GM12878 (cell line): ENCODE results near the gene ISG15. TPM values are rescaled to one million over a fixed set of nuclear protein-coding genes. Genes with fewer than 3 reads are reported as not detected.

Experiments used
- ATAC-seq: fragments of 200-7000 bp; cut with Tn5 transposase; 3 replicates; pipeline ENCODE4 v1.9.1; 2020; ENCODE audit warnings: mild to moderate bottlenecking, moderate library complexity
- BruUV-seq: library from RNA; stranded (reverse); fragments of 400-500 nt; replicated peaks from 2 replicates; lab custom pipeline; 2021; lab: Mats Ljungman, UMichigan
- CTCF ChIA-PET: fragments of 300-600 bp; sonication (Branson Sonifier 250); formaldehyde crosslinking; extraction: SDS; loops from one replicate; lab custom pipeline; 2021; ENCODE audit warnings: inconsistent platforms; lab: Yijun Ruan, JAX
- POLR2A ChIA-PET: fragments of 350-600 bp; formaldehyde crosslinking; extraction: SDS; loops from one replicate; lab custom pipeline; 2021; ENCODE audit warnings: inconsistent platforms; lab: Charles Lee
- RAD21 ChIA-PET: fragments of 300-600 bp; sonication (Branson Sonifier 250); formaldehyde crosslinking; loops from one replicate; lab custom pipeline; 2023; ENCODE audit warnings: antibody characterized with exemption; ENCODE audit not compliant: unreplicated experiment; lab: Charles Lee
- SMC1A ChIA-PET: fragments of 300-600 bp; sonication (Branson Sonifier 250); formaldehyde crosslinking; loops from one replicate; lab custom pipeline; 2023; ENCODE audit not compliant: unreplicated experiment, uncharacterized antibody; lab: Charles Lee
- DNase-seq: peaks from one replicate; pipeline ENCODE4 v3.0.0-alpha.2; 2011; ENCODE audit warnings: low read depth, low spot score
- FAIRE-seq: peaks from 3 replicates; lab custom pipeline; 2011; peaks lifted over from hg19 to GRCh38; lab: Jason Lieb, UNC
- H2AFZ ChIP-seq: 2 replicates; pipeline ENCODE4 v1.6.0; 2011; ENCODE audit warnings: low read depth, low read length, control low read depth; ENCODE audit not compliant: control insufficient read depth
- H3K27ac ChIP-seq: 2 replicates; pipeline ENCODE4 v1.5.1; 2011; ENCODE audit warnings: control low read depth; ENCODE audit not compliant: control insufficient read depth, insufficient read depth
- H3K27me3 ChIP-seq, 2 experiments: replicated peaks in 1 of 2; 2 replicates each; pipeline versions ENCODE4 v1.6.0 to v1.6.1; 2011; ENCODE audit warnings: low read length in 1 of 2; ENCODE audit not compliant: control insufficient read depth in 2 of 2, insufficient read depth in 2 of 2
- H3K36me3 ChIP-seq, 2 experiments: 2 replicates each; pipeline ENCODE4 v1.5.1; 2011; ENCODE audit warnings: low read length in 1 of 2; ENCODE audit not compliant: control insufficient read depth in 2 of 2, insufficient read depth in 2 of 2
- H3K4me1 ChIP-seq: 2 replicates; pipeline ENCODE4 v1.6.1; 2011; ENCODE audit warnings: mild to moderate bottlenecking, low read length, moderate library complexity, mixed read lengths; ENCODE audit not compliant: control insufficient read depth, insufficient read depth
- H3K4me2 ChIP-seq: 2 replicates; pipeline ENCODE4 v1.6.0; 2011; ENCODE audit warnings: control low read depth; ENCODE audit not compliant: control insufficient read depth, insufficient read depth
- H3K4me3 ChIP-seq: fragments of 200-600 bp; sonication (generic); 2 replicates; pipeline ENCODE4 v1.5.1; 2016
- H3K79me2 ChIP-seq: 2 replicates; pipeline ENCODE4 v1.6.0; 2011; ENCODE audit warnings: low read length; ENCODE audit not compliant: control insufficient read depth, insufficient read depth
- H3K9ac ChIP-seq: 2 replicates; pipeline ENCODE4 v1.8.0; 2011; ENCODE audit warnings: low read length, control low read depth, mixed read lengths; ENCODE audit not compliant: control insufficient read depth, insufficient read depth
- H3K9me3 ChIP-seq: replicated peaks from 3 replicates; pipeline ENCODE4 v1.5.1; 2011; ENCODE audit warnings: mild to moderate bottlenecking, low read length; ENCODE audit not compliant: control insufficient read depth, insufficient read depth
- H4K20me1 ChIP-seq: 2 replicates; pipeline ENCODE4 v1.6.0; 2011; ENCODE audit not compliant: control insufficient read depth, insufficient read depth
- BHLHE40 ChIP-seq, 2 experiments: fragments of 450-650 bp in 1 of 2; IDR thresholded peaks; 2 replicates each; pipeline ENCODE4 v1.6.1; 2011 to 2017; ENCODE audit warnings: low read depth in 2 of 2, borderline replicate concordance in 1 of 2, improper control_type of control experiment in 1 of 2, low read length in 1 of 2, mild to moderate bottlenecking in 1 of 2
- GATAD2B ChIP-seq: fragments of 450-650 bp; conservative IDR thresholded peaks from 2 replicates; pipeline ENCODE4 v1.6.1; 2017; ENCODE audit warnings: low read depth, mild to moderate bottlenecking, moderate library complexity
- HDGF ChIP-seq: fragments of 450-650 bp; IDR thresholded peaks from 2 replicates; pipeline ENCODE4 v1.6.1; 2016; ENCODE audit warnings: antibody characterized with exemption
- KLF5 ChIP-seq: fragments of 450-650 bp; IDR thresholded peaks from 2 replicates; pipeline ENCODE4 v1.6.1; 2014; ENCODE audit warnings: mild to moderate bottlenecking; ENCODE audit not compliant: partially characterized antibody
- NR2C2 ChIP-seq: IDR thresholded peaks from 2 replicates; pipeline ENCODE4 v1.6.1; 2011; ENCODE audit warnings: borderline replicate concordance, low read depth; ENCODE audit not compliant: control insufficient read depth, insufficient read length
- SREBF2 ChIP-seq: IDR thresholded peaks from 2 replicates; pipeline ENCODE4 v1.6.1; 2012; ENCODE audit warnings: mild to moderate bottlenecking, low read length
- YBX1 ChIP-seq: fragments of 450-650 bp; IDR thresholded peaks from 2 replicates; pipeline ENCODE4 v1.6.1; 2016; ENCODE audit warnings: antibody characterized with exemption
- ZBED1 ChIP-seq: IDR thresholded peaks from 2 replicates; pipeline ENCODE4 v1.6.1; 2016; ENCODE audit warnings: borderline replicate concordance
- ZZZ3 ChIP-seq: IDR thresholded peaks from 2 replicates; pipeline ENCODE4 v1.6.1; 2011; ENCODE audit warnings: low read depth; ENCODE audit not compliant: control insufficient read depth, insufficient read length
- WGBS: methylation state at CpG from one replicate; pipeline ENCODE4 v1.1.6; 2016; ENCODE audit warnings: low lambda C conversion rate; ENCODE audit not compliant: insufficient replicate concordance, insufficient coverage; ENCODE audit errors: missing lambda C conversion rate; 5-methylcytosine and 5-hydroxymethylcytosine counted together
- in situ Hi-C: fragments of 300-500 bp; cut with MboI; formaldehyde crosslinking; loops from 9 replicates; pipeline ENCODE4 v1.14.3; 2018; ENCODE audit warnings: mixed read lengths
- intact Hi-C: fragments of 100-400 bp; cut with micrococcal nuclease; formaldehyde crosslinking; loops from one replicate; pipeline ENCODE4 v1.14.2; 2022; ENCODE audit not compliant: unreplicated experiment
- polyA plus RNA-seq, 11 experiments: library from polyadenylated mRNA; depleted of rRNA in 4 of 11; unstranded in 6 of 11; stranded (reverse) in 5 of 11; fragments of >200 nt; fragmentation: Nextera tagmentation in 4 of 11; fragmentation: Illumina TruSeq in 1 of 11; extraction: Ambion mirVana in 4 of 11; extraction: Trizol in 1 of 11; gene quantifications; 1 replicate in 1 of 11; 2 replicates in 10 of 11; pipeline versions ENCODE4 v1.2.1 to v1.2.3, GENCODE V29; 2011 to 2016; ENCODE audit warnings: inconsistent platforms in 2 of 11, missing spikeins in 2 of 11, low read depth in 1 of 11
- total RNA-seq, 4 experiments: library from RNA; depleted of rRNA in 3 of 4; stranded (reverse); fragments of >200 nt in 3 of 4; fragmentation: Illumina TruSeq in 1 of 4; extraction: Trizol in 1 of 4; gene quantifications; 2 replicates each; pipeline versions ENCODE4 v1.2.1 to v1.2.3, GENCODE V29; 2013 to 2021
- TF ChIP-seq, protein P1 (sequence below), 3 experiments: IDR thresholded peaks in 2 of 3; conservative IDR thresholded peaks in 1 of 3; 2 replicates each; pipeline ENCODE4 v1.5.1; 2011; ENCODE audit warnings: low read depth in 3 of 3, low read length in 3 of 3, mild to moderate bottlenecking in 3 of 3, control low read depth in 2 of 3, moderate library complexity in 2 of 3, inconsistent platforms in 1 of 3, mixed read lengths in 1 of 3; ENCODE audit not compliant: control insufficient read depth in 2 of 3, insufficient read depth in 1 of 3; ENCODE audit errors: extremely low read depth in 1 of 3
- TF ChIP-seq, protein P2 (sequence below): fragments of 150-350 bp; IDR thresholded peaks from 2 replicates; pipeline ENCODE4 v1.6.1; 2016; ENCODE audit warnings: low read depth, low read length
- TF ChIP-seq, protein P3 (sequence below): IDR thresholded peaks from 2 replicates; pipeline ENCODE4 v1.6.1; 2011; ENCODE audit warnings: borderline replicate concordance, low read depth, mild to moderate bottlenecking, moderate library complexity, low read length; ENCODE audit not compliant: insufficient read depth, poor library complexity, severe bottlenecking
- TF ChIP-seq, protein P4 (sequence below): fragments of 450-650 bp; IDR thresholded peaks from 2 replicates; pipeline ENCODE4 v1.6.1; 2016; ENCODE audit warnings: mild to moderate bottlenecking

Gene ISG15
- total and polyA plus RNA-seq, 10 of the 15 experiments (the other 5 are each of a cell fraction or from before 2014, with no cell fraction given): 7.8 to 384 (median 274) TPM

DNA sequence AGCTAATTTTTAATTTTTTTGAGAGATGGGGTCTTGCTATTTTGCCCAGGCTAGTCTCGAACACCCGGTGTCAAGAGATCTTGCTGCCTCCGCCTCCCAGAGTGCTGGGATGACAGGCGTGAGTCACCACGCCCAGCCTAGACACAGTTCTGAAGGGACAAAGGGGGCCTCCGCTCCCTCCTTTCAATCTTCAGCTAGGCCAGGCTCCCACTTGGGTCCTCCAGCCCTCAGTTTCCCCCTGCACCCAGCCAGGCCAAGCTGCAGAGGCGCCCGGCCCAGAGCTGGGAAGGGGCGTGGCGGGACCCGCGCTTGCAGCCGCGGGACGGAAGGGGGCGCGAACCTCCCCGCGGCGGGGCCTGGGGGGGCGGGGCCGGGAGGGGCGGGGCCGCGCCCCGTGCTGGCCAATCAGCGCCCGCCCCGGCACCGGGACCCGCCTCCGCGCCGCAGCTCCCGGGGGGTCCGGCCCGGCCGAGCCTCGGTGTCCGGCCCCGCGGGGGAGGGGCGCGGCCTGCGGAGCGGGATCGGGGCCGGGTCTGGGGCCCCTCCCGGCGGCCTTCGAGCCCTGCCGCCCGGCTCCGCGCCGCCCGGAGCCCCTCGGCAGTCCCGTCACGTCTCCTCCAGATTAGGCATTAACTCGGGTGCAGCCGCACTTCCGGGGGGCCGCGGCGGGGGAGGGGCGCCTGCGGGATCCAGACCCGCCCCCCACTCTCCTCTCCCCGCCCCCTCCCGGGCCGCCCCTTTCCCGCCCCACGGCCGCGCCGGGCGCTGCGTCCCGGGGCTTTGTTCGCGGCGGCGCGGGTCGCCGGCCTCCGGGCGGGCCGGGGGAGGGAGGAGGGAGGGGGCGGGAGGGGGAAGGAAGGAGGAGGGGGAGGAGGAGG, 6.1 kb downstream of the ISG15 start:
- Histone ChIP-seq H3K9ac (peak overlapping the region; percentile 54; the same call in 1 of the 2 replicates), H3K36me3 (no peaks in the 10 kb centered on the region), H3K4me3 (no peak overlapping the region), H3K27ac (peak overlapping the region; percentile 65), H3K9me3 (no peaks in the 10 kb centered on the region), H3K4me1 (peaks cover 14% of the 10 kb centered on the region), H2AFZ (no peak overlapping the region; the same call in 1 of the 2 replicates), H3K79me2 (peaks cover 13% of the 10 kb centered on the region), H4K20me1 (no peaks in the 10 kb centered on the region), H3K27me3 (no peaks in the 10 kb centered on the region), H3K4me2 (no peak overlapping the region)
- CTCF ChIA-PET: interaction anchor here (0.8 to 7.4 kb wide), 8 partner anchors 13 to 352 kb away, joined by 3 to 68 read pairs (median 6); no protein-coding TSS in a partner anchor
- ATAC-seq (peak; percentile 64), FAIRE-seq (peak; percentile 18), DNase-seq (no peak)
- no TSS peak for BruUV-seq
- SMC1A ChIA-PET: interaction anchor here (0.7 to 1.3 kb wide), 4 partner anchors 12 to 45 kb away, joined by 3 to 4 read pairs (median 3); no protein-coding TSS in a partner anchor
- RAD21 ChIA-PET: interaction anchor here (0.7 to 3.5 kb wide), 15 partner anchors 12 to 231 kb away, joined by 3 to 28 read pairs (median 3); no protein-coding TSS in a partner anchor
- POLR2A ChIA-PET: interaction anchor here (0.7 to 2.1 kb wide), 3 partner anchors 14 to 27 kb away, joined by 3 to 6 read pairs (median 4); no protein-coding TSS in a partner anchor
- intact Hi-C loops (loop anchor here (5.0 kb wide), 1 partner anchor 43 kb away; no protein-coding TSS in a partner anchor), in situ Hi-C loops (no loop called here)
- WGBS: 7% methylated on average over 13 of the region's 91 CpGs
- TF ChIP-seq YBX1 (no peak), SREBF2 (no peak), GATAD2B (0 out of 2 replicates have a peak, but pooled peaks have one; percentile 8), BHLHE40 (IDR thresholded peaks at IDR 0.05; ENCODE audit: borderline replicate concordance in 1 of 2, low read depth in 2 of 2, low read length in 1 of 2) (peak in 1 of 2 experiments; percentile 55; a peak in 2 of 4 replicates), ZZZ3 (no peak), KLF5 (no peak), ZBED1 (no peak), NR2C2 (no peak), HDGF (peak; percentile 61; the same call in 1 of the 2 replicates)
- TF ChIP-seq, protein P1, sequence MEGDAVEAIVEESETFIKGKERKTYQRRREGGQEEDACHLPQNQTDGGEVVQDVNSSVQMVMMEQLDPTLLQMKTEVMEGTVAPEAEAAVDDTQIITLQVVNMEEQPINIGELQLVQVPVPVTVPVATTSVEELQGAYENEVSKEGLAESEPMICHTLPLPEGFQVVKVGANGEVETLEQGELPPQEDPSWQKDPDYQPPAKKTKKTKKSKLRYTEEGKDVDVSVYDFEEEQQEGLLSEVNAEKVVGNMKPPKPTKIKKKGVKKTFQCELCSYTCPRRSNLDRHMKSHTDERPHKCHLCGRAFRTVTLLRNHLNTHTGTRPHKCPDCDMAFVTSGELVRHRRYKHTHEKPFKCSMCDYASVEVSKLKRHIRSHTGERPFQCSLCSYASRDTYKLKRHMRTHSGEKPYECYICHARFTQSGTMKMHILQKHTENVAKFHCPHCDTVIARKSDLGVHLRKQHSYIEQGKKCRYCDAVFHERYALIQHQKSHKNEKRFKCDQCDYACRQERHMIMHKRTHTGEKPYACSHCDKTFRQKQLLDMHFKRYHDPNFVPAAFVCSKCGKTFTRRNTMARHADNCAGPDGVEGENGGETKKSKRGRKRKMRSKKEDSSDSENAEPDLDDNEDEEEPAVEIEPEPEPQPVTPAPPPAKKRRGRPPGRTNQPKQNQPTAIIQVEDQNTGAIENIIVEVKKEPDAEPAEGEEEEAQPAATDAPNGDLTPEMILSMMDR (IDR thresholded peaks at IDR 0.05 in 2 of 3, conservative IDR thresholded peaks at IDR 0.05 in 1 of 3; ENCODE audit: control insufficient read depth in 2 of 3, extremely low read depth in 1 of 3, insufficient read depth in 1 of 3, low read depth in 3 of 3, low read length in 3 of 3): peak; percentile 31 to 60 (median 59)
- TF ChIP-seq, protein P2, sequence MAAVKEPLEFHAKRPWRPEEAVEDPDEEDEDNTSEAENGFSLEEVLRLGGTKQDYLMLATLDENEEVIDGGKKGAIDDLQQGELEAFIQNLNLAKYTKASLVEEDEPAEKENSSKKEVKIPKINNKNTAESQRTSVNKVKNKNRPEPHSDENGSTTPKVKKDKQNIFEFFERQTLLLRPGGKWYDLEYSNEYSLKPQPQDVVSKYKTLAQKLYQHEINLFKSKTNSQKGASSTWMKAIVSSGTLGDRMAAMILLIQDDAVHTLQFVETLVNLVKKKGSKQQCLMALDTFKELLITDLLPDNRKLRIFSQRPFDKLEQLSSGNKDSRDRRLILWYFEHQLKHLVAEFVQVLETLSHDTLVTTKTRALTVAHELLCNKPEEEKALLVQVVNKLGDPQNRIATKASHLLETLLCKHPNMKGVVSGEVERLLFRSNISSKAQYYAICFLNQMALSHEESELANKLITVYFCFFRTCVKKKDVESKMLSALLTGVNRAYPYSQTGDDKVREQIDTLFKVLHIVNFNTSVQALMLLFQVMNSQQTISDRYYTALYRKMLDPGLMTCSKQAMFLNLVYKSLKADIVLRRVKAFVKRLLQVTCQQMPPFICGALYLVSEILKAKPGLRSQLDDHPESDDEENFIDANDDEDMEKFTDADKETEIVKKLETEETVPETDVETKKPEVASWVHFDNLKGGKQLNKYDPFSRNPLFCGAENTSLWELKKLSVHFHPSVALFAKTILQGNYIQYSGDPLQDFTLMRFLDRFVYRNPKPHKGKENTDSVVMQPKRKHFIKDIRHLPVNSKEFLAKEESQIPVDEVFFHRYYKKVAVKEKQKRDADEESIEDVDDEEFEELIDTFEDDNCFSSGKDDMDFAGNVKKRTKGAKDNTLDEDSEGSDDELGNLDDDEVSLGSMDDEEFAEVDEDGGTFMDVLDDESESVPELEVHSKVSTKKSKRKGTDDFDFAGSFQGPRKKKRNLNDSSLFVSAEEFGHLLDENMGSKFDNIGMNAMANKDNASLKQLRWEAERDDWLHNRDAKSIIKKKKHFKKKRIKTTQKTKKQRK: no peak
- TF ChIP-seq, protein P3, sequence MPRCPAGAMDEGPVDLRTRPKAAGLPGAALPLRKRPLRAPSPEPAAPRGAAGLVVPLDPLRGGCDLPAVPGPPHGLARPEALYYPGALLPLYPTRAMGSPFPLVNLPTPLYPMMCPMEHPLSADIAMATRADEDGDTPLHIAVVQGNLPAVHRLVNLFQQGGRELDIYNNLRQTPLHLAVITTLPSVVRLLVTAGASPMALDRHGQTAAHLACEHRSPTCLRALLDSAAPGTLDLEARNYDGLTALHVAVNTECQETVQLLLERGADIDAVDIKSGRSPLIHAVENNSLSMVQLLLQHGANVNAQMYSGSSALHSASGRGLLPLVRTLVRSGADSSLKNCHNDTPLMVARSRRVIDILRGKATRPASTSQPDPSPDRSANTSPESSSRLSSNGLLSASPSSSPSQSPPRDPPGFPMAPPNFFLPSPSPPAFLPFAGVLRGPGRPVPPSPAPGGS: no peak
- TF ChIP-seq, protein P4, sequence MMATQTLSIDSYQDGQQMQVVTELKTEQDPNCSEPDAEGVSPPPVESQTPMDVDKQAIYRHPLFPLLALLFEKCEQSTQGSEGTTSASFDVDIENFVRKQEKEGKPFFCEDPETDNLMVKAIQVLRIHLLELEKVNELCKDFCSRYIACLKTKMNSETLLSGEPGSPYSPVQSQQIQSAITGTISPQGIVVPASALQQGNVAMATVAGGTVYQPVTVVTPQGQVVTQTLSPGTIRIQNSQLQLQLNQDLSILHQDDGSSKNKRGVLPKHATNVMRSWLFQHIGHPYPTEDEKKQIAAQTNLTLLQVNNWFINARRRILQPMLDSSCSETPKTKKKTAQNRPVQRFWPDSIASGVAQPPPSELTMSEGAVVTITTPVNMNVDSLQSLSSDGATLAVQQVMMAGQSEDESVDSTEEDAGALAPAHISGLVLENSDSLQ: peak; percentile 35
